Left colon (tissue), 2 donors: Measurements from ENCODE around the gene RMDN3. TPM values are rescaled to one million over a fixed set of nuclear protein-coding genes. Genes with fewer than 3 reads are reported as not detected.

Source experiments
- ATAC-seq: fragments of 200-7000 bp; cut with Tn5 transposase; one replicate; pipeline ENCODE4 v1.9.1; 2020; ENCODE audit warnings: mild to moderate bottlenecking, moderate library complexity
- DNase-seq, 2 donors: peaks; one replicate each; pipeline ENCODE4 v3.0.0-alpha.2; 2020
- intact Hi-C, 2 donors: fragments of 100-400 bp; cut with DNase I in 1 of 2; cut with micrococcal nuclease in 1 of 2; formaldehyde crosslinking; loops; one replicate each; pipeline versions ENCODE4 v1.11.2 to v1.14.0; 2022; cut with DNase I, micrococcal nuclease
- total RNA-seq, 2 donors: library from RNA; stranded (reverse); fragmentation: NEBNext Ultra II Directional; extraction: Animal tissue kit (Norgen Biotek cat#: 25700); gene quantifications; one replicate each; pipeline ENCODE4 v1.2.1, GENCODE V29; 2021
- donor health status: DM: no; HTN: no; CAD: no.
- donor health status: DM: yes; HTN: yes; CAD: no.

RMDN3 gene
- total RNA-seq, 2 donors from 2014 or later, result 32.4 to 40.2 TPM

GRCh38 chr15:40714144-40714543, 40.9 kb downstream of the RMDN3 start:
- intact Hi-C loops, result no loop called here
- no peak for DNase-seq
- no peak for ATAC-seq

- intact Hi-C loops, result no loop called here
- DNase-seq, result peak in 1 of 2 donors; percentile 28
- ATAC-seq, result peak; percentile 81
These were observed 48.9 kb downstream of the RMDN3 start for GRCh38 chr15:40706121-40706520.

GRCh38 chr15:40702077-40702476, 53.0 kb downstream of the RMDN3 start:
- intact Hi-C loops, result no loop called here
- ATAC-seq (peak; percentile 3), DNase-seq (no peak)

- no peak for DNase-seq
- intact Hi-C loops, result no loop called here
- ATAC-seq, result no peak
These were observed 57.1 kb downstream of the RMDN3 start for GRCh38 chr15:40697916-40698315.

- DNase-seq (no peak), ATAC-seq (no peak)
- intact Hi-C loops, result no loop called here
These were observed 58.8 kb downstream of the RMDN3 start for GRCh38 chr15:40696228-40696627.

- DNase-seq (no peak), ATAC-seq (peak; percentile 38)
- intact Hi-C loops, result no loop called here
These were observed 59.6 kb downstream of the RMDN3 start for GRCh38 chr15:40695469-40695890.

GRCh38 chr15:40694688-40695468, 60.2 kb downstream of the RMDN3 start, which contains the start of gene RAD51:
RAD51 (plus strand) TSS chr15:40695174; CDS start chr15:40698759, 3,585 bp downstream.
- ATAC-seq (peak; percentile 92), DNase-seq (peak; percentile 95 to 97)
- intact Hi-C loops, result no loop called here

GRCh38 chr15:40693904-40694687, 61.0 kb downstream of the RMDN3 start:
- intact Hi-C loops, result no loop called here
- peak; percentile 8 for ATAC-seq
- DNase-seq, result peak in 1 of 2 donors; percentile 20

GRCh38 chr15:40691737-40692136, 63.3 kb downstream of the RMDN3 start:
- ATAC-seq, result peak; percentile 44
- DNase-seq, result peak in 1 of 2 donors; percentile 38
- intact Hi-C loops, result no loop called here

GRCh38 chr15:40688932-40689799, 65.9 kb downstream of the RMDN3 start:
- intact Hi-C loops, result no loop called here
- ATAC-seq, result no peak

More at GRCh38 chr15:40688932-40689799, 65.9 kb downstream of the RMDN3 start:
- no peak for DNase-seq

Other genes with a start within 250 kb of the RMDN3 start
- gene CCDC32, start 190.2 kb downstream of the RMDN3 start, total RNA-seq, result 10 to 100 TPM; 22.6 to 25.0 TPM
- gene RPUSD2, start 186.0 kb downstream of the RMDN3 start, total RNA-seq, result 1 to 10 TPM; 9.0 to 9.9 TPM
- gene KNL1, start 161.0 kb downstream of the RMDN3 start, total RNA-seq, result 1 to 10 TPM; 2.4 to 8.0 TPM
- 1 to 10 TPM; 2.6 to 7.1 TPM for gene RAD51, start 60.1 kb downstream of the RMDN3 start, total RNA-seq
- gene GCHFR, start 8.8 kb upstream of the RMDN3 start, total RNA-seq, result 10 to 100 TPM; 21.2 to 35.1 TPM
- gene C15orf62, start 14.7 kb upstream of the RMDN3 start, total RNA-seq, result under 1 TPM; 0.25 to 0.61 TPM
- 10 to 100 TPM; 25.3 to 26.8 TPM for gene ZFYVE19, start 51.8 kb upstream of the RMDN3 start, total RNA-seq
- gene DNAJC17, start 52.2 kb upstream of the RMDN3 start, total RNA-seq, result 10 to 100 TPM; 32.8 to 36.9 TPM
- gene PPP1R14D, start 73.5 kb upstream of the RMDN3 start, total RNA-seq, result 100 to 1,000 TPM; 153 to 171 TPM
- gene SPINT1, start 88.8 kb upstream of the RMDN3 start, total RNA-seq, result 100 to 1,000 TPM; 392 to 417 TPM
- gene RHOV, start 119.0 kb upstream of the RMDN3 start, total RNA-seq, result 1 to 10 TPM; 3.7 to 8.9 TPM
- 10 to 100 TPM; 20.8 to 20.9 TPM for gene VPS18, start 139.2 kb upstream of the RMDN3 start, total RNA-seq
- gene DLL4, start 174.1 kb upstream of the RMDN3 start, total RNA-seq, result 10 to 100 TPM; 14.0 to 15.9 TPM
- gene CHAC1, start 198.2 kb upstream of the RMDN3 start, total RNA-seq, result 10 to 100 TPM in 1 of 2 donors, 1 to 10 TPM in 1; 1.8 to 11.0 TPM